ENCODE results near the gene AQP12A.
"Not testable (repeated sequence)": the region's sequence is repeated elsewhere in the genome, so short reads cannot be mapped to it uniquely, and the experiment has no call there.

The AQP12A gene

DNA sequence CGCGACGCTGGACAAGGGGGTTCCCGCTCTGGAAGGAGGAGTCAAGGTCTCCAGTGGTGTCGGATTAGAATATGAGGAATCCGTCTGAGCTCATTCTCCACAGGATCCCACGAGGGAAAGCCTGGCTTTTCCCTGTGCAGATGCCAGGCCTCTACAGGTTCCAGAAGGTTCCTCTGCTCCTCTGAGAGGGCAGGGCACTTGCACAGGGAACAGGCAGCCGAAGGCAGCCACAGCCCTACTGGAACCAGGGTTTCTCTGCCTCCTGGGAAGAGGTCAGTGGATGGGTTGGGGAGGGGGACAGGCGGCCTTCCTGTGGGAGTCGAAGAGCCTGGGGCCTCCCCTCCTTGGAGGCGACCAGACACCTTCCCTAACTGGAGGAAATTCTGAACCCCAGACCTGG is 1.7 kb upstream of the AQP12A start:
- no peak for DNase-seq

DNA sequence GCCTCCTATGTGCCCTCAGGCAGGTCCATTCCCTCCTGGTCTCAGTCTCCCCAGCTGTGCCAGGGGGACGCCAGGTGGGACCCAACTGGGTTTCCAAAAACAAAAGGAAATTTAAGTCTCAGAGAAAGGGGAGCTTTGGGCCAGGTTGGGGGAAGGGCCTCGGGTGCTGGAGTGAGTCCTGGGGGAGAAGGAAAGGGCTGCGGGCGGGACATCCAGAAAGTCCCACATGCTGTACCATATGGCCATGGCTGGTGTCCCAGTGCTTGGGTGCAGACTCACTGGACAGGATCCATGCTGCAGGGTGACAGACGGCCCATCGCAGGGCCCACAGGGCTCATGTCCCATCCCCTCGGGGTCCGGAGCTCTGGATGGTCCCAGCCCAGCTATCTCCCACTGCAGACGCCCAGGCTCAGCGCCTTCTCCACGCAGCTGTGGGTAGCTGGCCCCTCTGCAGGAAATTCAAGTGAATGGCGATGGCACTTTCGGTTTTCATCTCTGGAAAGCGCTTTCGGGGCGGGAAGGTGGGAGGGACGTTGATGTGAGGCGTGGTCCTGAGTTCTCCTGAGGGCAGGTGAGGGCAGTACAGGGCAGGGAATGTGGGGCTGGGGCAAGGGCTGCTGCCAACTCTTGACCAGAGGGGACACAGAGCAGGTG is 1.1 kb upstream of the AQP12A start:
- not testable (repeated sequence) for DNase-seq

DNA sequence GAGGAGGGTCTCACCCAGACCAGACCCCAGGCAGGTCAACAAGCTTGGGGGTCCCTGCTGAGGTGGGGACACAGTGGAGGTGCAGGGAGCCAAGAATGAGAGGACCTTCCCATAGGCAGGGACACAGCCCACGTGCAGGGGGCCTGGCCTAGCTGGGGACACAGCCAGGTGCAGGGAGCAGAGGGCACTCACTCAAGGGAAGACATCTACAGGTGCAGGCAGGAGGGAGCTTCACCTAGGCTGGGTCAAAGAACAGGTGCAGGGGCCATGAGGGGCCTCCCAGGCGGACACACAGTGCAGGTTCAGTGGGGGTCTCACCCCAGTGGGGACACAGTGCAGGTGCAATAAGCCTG is 615 bp upstream of the AQP12A start:
- not testable (repeated sequence) for DNase-seq

DNA sequence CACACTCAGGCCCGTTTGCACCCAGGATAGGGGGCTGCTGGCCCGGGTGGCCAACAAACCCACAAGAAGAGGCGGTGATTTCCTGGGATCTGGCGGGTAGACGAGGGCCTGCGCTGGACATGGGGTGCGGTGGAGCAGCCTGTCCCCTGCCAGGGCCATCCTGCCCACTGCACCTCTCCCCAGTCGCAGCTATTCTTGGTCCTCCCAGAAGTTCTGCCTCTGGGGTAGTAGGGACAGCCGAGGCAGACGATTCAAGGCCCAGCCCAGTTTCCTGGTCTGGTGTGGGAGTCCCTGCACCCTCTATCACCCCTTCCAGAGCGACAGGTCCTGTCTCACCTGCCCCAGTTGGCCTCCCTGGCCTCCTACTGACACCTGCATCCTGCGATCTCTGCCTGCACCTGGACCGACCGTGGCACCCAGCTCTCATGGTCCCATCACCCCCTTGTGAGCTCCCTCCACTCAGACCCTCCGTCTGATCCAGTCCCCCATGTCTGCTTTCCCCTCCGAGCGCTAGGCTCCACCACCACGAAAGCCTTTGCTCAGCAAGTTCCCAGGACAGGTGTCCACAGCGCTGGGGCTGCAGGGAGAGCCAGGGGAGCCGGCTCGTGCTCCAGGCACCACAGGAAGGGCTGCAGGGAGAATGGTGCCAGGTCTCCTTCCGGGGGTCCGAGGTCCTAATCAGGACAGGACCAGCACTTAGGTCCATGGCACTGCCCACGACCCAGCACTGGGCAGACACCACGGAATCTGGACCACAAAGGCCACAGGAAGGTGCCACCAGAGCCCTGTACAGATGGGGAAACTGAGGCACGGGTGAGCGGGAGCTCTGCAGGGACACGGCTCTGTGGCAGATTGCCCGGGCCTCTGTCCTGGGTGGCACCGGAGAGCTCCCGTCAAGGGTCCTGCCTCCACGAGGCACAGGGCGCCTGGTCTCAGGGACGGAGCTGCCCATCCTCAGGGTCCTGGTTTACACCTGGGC is 1.2 kb downstream of the AQP12A start:
- DNase-seq = not testable (repeated sequence)

DNA sequence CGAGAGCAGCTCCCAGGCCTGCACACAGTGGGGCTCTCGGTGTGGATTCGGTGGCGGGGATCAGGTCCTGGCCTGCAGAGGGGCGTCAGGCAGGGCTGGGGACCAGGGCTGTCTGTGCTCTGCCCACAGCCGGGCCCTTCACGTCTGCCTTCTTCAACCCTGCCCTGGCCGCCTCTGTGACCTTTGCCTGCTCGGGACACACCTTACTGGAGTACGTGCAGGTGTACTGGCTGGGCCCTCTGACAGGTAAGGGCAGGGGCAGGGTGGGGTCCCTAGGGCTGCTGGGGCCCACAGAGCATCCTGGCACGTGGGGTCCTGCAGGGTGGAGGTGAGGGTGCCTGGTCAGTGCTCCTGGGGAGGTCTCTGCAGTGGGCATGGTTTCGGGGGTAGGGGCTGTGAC is 2.6 kb downstream of the AQP12A start:
- DNase-seq = not testable (repeated sequence)

DNA sequence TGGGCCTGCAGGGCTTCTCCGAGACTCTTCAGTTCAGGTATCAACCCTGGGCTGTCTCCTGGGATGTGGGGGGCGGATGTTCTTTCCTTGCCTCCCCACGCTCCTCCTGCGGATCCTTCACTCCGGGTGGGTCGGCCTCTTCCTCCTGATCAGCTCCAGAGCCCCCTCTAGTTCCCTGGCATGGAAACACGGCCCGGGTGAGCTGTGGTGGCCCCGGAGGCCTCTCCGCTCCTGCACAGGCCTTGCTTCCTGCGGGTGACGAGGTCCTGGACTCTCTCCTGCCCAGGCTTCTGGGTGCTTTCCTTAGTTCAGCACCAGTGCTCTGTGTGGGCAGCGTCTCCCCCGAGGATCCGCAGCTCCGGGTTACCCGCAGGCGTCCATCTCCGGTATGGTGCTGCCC is 3.9 kb downstream of the AQP12A start:
- not testable (repeated sequence) for DNase-seq

DNA sequence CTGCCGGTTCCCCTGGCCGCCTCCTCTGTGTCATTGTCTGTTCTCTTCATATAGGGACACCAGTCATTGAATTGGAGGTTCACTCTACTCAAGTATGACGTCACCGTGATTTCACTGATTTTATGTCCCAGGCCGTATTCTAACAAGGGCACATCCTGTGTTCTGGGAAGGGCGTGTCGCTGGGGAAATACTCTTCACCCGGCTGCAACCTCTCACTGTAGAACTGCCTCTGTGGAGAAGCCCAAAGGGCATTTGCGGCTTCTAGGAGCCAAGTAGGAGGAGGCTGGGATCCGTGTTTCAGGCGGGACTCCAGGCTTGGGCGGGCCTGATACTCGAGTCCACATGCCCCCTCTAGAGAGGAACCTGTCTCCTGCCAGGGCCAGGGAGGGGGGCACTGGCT is 4.8 kb downstream of the AQP12A start:
- not testable (repeated sequence) for DNase-seq

DNA sequence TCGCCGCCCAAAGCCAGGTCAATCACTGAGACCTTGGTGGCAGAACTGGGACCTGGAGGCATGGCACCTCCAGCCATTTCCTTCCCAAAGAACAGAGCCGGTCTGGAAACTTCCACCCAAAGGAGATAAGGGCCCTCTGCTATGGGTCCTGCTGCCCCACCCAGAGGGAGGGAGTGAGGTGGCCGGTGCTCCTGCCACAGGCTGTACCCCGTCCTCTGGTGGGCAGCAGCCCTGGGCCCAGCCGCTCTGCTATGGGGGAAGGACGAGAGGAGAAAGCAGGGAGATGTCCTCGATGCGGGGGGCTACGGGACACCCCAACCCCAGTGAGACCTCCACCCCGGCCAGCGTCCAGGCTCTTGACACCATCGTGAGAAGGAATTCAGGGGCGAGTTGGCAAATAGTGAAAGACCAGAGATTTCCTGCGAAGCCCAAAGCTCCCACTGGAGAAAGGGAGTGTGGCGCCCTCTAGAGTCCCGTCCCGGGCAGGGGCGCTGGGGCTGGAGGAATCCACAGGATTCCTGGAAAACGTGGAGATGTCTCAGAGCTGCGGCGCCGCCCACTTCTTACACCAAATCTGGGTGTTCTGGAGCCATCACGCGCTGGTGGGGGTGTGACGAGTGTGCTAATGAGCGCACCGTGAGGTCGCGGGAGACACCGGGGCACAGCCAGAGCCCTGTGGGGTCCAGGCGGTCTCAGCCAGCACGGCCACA is 7.3 kb downstream of the AQP12A start:
- DNase-seq = not testable (repeated sequence)

DNA sequence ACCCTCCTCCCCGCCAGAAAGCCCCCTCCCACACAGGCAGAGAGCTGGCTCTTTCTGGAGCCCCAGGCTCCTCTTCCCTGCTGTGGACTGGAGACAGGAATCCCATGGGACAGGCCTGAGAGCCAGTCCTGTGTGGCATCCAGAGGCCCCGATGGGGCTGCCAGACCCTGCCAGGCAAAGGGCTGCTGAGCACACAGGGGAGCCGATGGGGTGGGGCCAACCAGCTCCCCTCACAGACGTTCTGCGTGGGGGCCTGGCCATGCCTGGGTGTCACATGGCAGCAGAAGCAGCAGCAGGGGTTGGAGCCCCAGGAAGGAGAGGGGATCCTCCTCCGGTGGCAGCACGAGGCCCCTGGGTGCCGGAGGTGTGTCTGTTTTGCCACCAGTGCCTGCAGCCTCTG is 8.2 kb downstream of the AQP12A start:
- not testable (repeated sequence) for DNase-seq

DNA sequence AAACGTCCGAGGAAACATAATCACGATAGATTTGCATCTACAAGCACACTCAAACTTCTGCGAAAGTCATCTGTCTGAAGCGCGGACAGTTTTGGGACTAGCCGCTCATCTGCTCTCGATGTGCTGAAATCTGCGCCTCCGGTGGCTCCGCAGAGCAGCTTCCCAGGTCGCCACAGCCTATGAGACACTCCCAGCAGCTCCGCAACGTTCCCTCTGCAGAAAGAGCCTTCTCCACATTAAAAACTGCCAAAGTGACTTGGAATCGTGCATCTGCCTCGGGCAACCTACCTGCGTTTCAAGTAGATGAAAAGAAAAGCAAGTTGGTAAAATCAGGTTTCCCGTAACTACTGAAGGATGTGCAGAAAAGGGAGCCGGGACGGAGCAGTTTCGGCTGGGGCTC is 8.9 kb downstream of the AQP12A start:
- DNase-seq = not testable (repeated sequence)

DNA sequence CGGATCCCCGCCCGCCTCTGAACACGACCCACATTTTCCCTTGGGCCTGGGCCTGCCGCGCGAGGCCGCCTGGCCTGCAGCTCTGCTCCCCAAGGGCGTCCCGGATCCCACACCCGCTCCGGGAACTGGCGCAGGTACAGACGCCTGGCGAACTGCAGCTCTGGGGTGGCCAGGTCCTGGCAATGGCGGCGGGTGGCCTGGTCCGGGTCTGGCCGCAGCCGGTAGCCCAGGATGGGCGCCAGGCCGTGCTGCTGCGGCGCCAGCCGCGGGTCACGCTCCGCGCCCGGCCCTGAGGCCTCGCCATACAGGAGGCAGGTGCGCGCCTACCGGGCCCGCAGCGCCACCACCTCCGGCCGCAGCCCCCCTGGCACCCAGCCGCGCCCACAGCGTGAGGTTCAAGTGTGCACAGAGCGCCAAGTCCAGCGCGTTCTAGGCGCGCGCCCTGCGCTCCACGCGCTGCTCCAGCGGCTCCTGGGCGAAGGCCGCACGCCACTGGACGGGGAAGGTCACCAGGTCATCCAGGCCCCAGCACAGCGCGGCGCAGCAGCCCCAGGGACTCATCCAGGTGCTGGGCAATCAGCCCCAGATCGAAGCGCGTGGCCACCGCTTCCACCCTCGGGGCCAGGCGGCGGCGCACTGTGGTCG is 9.5 kb downstream of the AQP12A start:
- no peak for DNase-seq

DNA sequence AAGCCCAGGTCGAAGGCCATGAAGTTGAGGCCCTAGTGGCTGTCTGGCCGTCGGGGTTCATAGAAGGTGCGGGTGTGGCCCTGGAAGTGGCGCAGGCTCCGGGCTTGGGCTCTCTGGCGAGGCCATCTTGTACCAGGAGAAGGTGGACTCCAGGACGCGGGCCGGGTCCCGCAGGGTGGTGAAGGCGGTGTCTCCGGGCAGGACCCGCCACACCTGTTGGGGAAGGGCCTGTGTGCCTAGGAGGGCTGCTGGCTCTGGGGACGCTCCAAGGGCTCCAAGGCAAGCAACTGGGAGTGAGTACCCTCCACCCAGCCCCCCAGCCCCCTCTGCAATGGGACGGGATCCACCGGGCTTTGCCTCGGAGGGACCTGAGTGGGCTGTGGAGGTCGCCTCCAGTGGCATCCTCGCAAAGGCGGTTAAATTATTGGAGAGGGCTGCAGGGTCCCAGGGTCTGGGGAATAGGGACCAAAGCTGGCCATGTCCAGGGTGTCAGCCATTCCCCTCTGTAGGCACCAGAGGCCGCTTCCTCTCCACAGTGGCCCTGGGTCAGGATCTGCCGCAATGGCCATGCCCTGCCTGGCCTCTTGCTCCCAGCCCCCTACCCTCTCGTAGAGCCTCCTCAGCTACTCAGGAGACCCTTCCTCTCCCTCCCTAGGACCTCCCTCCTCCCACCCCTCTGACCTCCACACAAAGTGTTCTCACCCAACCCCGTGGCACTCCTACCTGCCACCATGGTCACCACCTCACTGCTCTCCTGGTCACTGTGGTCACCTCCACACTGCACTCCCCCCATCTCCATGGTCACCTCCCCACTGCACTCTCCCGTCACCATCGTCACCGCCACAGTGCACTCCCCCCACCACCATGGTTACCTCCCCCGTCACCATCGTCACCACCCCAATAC is 10.3 kb downstream of the AQP12A start:
- no peak for DNase-seq

DNA sequence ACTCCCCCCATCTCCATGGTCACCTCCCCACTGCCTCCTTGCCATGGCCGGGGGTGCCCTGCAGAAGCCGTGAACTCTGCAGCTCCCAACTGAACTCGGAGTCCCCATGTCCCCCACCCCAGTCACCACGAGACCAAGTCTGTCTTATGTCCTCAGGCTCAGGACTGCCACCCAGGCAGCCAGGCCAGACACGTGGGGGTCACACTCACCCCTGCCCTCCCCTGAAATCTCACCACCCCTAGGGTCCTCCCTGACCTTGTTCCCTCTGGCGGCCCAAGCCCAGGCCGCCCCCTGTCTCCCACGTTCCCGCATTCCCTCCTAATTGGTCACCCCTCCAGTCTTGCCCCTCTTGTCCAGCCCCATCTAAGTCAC is 11.0 kb downstream of the AQP12A start:
- DNase-seq = no peak

DNA sequence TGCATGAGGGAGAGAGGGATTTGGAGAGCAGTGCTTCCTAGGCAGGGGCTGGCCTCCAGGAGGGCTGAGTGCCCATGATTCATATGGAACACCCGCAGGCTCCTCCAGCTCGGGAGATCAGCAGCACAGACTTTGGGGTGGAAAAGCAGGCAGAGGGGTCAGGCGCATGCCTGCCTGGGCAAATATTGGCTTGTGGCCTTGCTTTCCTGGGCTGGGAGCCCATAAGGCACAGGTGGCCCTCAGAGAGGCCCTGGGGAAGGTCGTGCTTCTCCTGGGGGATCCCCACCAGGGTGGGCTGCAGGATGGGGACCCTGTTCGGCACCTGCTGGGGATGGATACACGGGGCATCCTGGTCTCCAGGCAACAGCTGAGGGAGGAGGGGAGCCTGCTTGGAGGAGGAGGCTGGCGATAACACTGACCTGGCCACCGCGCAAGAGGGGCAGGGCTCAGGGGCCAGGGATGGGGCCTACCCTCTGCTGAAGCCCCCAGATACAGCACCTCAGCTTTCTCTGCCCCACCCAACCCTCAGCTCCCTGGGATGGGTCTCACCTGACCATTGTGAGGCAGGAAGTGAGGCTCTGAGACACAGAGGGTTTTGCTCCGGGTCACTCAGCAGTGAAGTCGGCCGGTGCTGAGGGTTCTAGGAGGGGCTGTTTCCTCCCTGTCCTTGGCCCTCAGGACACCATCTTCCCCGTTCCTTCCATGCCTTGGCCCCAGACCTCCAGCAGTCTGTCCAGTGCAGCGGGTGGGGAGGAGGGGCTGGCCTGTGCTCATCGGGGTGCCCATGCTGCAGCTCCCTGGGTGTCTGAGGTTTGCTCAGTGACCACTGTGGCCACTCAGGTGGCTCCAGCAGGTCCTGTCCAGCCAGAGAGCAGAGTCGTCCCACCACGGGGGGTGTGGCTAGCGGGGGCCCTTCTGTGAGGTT is 12.0 kb downstream of the AQP12A start:
- no peak for DNase-seq

DNA sequence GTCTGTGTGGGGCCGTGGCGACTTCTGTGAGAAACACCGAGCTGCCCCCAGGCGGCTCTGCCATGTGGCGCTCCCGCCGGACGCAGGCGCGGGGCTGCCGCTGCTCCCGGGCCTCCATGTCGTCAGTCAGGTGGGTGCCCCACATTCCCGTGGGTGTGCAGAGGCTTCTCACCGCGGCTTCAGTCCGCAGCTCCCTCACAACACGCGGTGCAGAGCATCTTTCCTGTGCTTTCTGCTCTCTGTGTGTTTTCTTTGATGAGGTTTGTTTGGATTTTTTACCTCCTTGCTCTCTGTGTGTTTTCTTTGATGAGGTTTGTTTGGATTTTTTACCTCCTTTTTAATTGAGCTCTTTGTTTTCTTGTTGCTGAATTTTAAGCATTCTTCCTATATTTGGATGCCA is 13.0 kb downstream of the AQP12A start:
- DNase-seq = peak; percentile 11

DNA sequence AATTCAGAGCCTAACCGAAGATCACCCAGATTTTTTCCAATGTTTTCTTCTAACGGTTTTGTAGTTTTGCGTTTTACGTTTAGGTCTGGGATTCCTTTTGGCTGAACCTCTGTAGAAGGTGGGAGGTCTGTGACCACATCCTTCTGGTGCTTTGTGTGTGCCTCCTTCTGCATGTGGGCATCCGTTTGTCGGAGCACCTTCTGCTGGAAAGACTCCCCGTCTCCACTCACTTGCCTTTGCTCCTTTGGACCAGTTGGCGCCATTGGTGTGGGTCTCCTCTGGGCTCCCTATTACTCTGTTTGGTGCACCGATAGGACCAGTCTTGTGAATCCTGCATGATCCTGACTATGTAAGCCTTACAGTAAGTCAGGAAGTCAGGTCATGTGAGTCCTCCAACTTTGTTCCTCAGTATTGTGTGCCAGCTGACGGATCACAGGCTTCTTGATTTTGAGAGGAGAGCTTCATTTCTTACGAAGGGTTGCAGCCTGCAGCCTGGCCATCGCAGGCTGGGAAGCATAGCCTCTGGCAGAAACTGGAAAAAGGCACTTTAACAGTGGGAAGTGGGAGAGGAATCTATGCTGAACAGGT is 13.6 kb downstream of the AQP12A start:
- no peak for DNase-seq

DNA sequence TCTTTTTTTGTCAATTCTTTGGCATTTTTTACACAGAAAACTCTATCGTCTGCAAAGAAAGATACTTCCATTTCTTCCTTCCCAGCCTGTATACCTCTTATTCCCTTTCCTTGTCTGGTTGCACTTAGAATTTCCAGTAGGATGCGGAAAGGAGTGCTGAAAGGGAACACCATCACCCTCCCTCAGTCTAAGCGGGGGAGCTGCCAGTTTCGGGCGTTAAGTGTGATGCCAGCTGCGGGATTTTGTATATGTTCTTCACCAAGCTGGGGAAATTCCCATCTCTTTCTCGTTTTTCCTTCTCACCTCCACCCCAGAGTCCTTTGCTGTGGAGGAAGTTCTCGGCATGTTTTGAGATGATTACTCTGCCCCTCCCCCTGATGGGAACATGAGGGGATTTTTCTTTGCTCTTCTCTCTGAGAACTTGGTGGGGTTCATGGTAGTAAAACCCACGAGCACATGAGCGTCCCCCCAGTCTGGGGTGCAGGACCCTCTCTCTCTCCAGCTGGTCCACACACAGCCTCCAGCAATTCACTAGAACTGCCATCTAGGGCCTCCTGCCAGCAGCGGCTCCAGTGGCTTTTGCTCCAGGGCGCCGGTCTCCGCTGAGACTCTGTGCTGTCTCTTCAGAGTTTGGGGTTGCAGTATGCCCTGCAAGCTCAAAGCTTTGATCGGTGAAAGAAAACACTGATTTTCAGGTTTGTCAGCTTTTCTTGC is 15.5 kb downstream of the AQP12A start:
- no peak for DNase-seq

DNA sequence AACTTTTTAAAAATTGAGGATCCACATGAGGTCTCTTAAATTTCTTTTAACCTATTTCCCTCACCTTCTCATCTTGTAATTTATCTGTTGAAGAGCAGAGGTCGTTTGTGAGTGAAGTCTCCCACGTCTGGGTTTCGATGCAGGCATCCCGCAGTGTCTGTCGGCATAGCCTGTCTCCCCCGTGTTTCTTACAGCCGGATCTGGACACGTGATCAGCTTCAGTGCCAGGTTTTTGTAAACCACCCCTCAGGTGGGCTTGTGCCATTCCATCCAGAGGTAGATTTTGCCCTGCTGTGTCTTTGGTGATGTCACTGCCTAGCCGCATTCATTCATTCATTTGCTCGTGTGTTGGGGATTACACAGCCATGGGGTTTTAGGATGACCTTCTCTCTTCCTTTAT is 16.2 kb downstream of the AQP12A start:
- no peak for DNase-seq

DNA sequence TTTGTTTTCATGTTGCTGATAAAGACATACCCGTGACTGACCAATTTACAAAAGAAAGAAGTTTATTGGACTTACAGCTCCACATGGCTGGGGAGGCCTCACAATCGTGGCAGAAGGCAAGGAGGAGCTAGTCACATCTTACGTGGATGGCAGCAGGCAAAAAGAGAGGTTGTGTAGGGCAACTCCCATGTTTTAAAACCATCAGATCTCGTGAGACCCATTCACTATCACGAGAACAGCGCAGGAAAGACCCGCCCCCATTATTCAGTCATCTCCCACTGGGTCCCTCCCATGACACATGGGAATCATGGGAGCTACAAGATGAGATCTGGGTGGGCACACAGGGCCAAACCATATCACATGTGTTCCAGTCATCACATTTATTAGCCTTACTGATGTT is 16.8 kb downstream of the AQP12A start:
- no peak for DNase-seq

DNA sequence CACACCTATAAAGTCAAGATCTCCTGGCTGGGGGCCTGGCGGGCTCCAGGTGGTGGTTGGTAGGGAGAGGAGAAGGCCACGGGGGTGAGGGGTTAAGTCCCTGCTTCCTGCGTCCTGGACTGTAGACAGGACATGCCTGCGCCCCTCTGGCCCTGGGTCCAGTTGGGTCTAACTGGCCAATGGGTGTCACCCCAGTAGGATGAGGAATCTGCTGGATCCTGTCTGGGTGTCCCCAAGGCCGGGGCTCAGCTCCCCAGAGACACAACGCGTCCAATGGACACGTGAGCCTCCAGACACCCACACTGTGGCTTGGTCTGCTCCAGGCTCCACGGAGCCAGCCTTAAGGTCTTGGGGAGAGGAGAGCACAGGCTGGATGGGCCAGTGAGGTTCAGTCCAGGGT is 19.6 kb downstream of the AQP12A start:
- no peak for DNase-seq
